SU-DHL-6 (cell line): ENCODE measurements around the gene CRK.

Experiments used
- EZH2phosphoT487 ChIP-seq: fragments of 200-600 bp; sonication (generic), shearing (Covaris generic); conservative IDR thresholded peaks from 2 replicates; pipeline ENCODE4 v1.6.1; 2018; ENCODE audit warnings: mild to moderate bottlenecking, antibody characterized with exemption, low read length, moderate library complexity, mixed read lengths
- TF ChIP-seq, protein P1 (sequence below): fragments of 200-600 bp; sonication (generic); IDR thresholded peaks from one replicate; pipeline ENCODE4 v1.5.1; 2017; ENCODE audit warnings: antibody characterized with exemption, mild to moderate bottlenecking, low read length, moderate library complexity; ENCODE audit not compliant: insufficient read depth, poor library complexity, severe bottlenecking

DNA sequence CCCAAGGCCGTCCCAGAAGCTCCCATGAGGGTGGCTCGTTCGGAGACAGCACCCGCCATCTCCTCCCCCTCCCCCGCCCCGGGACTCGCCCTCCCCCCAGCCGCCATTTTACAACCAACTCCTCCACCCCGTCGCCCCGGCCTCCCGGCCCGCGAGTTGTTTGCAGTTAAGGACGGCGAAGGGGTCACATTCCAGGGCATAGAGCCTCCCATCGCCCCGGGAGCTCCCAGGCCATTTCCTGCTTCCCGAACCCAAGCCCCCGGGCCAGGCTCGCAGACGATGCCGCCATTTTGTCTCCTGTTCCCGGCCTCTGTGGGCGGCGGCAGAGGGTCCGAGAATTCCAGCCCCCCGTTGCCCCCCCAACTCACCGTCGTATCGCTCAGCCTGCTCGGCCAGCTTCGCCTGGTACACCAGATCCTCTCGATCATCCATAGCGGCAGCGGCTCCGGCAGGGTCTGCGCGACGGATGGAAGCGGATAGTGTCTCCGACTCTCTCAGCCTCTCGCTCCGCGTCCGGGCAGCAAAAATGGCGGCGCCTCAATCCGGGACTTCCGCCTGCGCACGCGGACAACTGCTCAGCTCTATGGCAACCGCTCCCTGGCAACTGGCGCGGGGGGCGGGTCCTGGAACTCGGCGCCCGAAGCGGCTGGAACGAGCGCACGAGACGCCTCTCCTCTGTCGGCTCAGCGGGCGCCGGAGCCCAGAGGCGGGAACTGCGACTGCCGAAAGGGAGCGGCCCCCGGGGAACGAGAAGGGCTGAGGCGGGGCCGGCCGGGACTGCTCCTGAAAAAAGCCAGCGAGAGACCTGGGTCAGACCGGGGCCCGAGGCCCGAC lies 56.1 kb downstream of the CRK start, which contains the start of gene YWHAE:
- TF ChIP-seq, protein P1, sequence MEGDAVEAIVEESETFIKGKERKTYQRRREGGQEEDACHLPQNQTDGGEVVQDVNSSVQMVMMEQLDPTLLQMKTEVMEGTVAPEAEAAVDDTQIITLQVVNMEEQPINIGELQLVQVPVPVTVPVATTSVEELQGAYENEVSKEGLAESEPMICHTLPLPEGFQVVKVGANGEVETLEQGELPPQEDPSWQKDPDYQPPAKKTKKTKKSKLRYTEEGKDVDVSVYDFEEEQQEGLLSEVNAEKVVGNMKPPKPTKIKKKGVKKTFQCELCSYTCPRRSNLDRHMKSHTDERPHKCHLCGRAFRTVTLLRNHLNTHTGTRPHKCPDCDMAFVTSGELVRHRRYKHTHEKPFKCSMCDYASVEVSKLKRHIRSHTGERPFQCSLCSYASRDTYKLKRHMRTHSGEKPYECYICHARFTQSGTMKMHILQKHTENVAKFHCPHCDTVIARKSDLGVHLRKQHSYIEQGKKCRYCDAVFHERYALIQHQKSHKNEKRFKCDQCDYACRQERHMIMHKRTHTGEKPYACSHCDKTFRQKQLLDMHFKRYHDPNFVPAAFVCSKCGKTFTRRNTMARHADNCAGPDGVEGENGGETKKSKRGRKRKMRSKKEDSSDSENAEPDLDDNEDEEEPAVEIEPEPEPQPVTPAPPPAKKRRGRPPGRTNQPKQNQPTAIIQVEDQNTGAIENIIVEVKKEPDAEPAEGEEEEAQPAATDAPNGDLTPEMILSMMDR = no peak
- no peak for TF ChIP-seq EZH2phosphoT487
